ENCODE data around the gene BAIAP2L1.
A peak's percentile ranks its signal among the peaks of the same experiment; 100 is the strongest.

DNA sequence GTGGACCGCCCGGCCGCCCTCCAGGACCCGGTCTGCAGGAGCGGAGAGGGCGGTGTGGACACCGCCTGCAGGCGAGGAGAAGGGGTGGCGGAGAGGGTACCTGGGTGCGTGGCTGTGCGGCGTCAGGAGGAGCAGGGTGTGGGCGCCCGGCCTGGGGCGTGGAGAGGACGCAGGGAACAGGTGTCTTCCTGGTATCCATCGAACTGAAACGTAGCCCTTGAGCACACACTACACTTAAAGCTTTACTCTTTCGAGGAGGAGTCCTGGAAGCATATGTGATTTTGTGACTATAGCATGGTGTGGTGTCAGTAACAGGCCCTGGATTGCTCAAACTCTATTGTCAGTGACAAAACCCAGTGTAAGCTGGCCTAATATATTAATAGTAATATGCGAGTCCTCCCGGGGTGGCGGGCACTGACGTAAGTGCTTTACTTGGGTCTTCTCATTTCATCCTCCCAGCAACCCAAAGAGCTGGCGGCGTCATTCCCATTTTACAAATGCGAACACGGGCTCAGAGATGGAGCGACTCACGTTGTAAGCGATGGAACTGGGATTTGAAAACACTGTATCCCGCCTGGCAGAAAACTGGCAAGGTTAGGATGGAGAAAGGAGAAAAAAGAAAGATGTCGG is 148.3 kb downstream of the BAIAP2L1 start:
- TF ChIP-seq ZFX (IDR thresholded peaks at IDR 0.05) = peak; percentile 66; the same call in 1 of the 2 replicates
- TF ChIP-seq, protein P1, sequence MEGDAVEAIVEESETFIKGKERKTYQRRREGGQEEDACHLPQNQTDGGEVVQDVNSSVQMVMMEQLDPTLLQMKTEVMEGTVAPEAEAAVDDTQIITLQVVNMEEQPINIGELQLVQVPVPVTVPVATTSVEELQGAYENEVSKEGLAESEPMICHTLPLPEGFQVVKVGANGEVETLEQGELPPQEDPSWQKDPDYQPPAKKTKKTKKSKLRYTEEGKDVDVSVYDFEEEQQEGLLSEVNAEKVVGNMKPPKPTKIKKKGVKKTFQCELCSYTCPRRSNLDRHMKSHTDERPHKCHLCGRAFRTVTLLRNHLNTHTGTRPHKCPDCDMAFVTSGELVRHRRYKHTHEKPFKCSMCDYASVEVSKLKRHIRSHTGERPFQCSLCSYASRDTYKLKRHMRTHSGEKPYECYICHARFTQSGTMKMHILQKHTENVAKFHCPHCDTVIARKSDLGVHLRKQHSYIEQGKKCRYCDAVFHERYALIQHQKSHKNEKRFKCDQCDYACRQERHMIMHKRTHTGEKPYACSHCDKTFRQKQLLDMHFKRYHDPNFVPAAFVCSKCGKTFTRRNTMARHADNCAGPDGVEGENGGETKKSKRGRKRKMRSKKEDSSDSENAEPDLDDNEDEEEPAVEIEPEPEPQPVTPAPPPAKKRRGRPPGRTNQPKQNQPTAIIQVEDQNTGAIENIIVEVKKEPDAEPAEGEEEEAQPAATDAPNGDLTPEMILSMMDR (conservative IDR thresholded peaks at IDR 0.05) = no peak

Data from C4-2B (cell line).